Measurements from ENCODE around the gene FIZ1. TPM values are rescaled to one million over a fixed set of nuclear protein-coding genes. Genes with fewer than 3 reads are reported as not detected.

The FIZ1 gene
- total RNA-seq, 1 donor from 2014 or later = 14.3 TPM

DNA sequence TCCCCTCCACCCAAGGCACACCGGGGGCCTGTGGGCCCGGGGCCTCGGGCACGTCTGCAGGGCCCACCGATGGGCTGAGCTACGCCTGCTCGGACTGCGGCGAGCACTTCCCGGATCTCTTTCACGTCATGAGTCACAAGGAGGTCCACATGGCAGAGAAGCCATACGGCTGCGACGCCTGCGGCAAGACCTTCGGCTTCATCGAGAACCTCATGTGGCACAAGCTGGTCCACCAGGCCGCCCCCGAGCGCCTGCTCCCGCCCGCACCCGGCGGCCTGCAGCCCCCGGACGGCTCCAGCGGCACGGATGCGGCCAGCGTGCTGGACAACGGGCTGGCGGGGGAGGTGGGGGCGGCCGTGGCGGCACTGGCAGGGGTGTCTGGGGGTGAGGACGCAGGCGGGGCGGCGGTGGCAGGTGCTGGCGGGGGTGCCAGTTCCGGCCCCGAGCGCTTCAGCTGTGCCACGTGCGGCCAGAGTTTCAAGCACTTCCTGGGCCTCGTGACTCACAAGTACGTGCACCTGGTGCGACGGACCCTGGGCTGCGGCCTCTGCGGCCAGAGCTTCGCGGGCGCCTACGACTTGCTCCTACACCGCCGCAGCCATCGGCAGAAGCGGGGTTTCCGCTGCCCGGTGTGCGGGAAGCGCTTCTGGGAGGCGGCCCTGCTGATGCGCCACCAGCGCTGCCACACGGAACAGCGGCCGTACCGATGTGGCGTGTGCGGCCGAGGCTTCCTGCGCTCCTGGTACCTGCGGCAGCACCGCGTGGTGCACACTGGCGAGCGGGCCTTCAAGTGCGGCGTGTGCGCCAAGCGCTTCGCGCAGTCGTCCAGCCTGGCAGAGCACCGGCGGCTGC, 16.5 kb upstream of the FIZ1 start:
- Histone ChIP-seq H3K36me3 (peaks cover 33% of the 10 kb centered on the region), H3K27me3 (ENCODE audit: low read depth) (no peaks in the 10 kb centered on the region)

DNA sequence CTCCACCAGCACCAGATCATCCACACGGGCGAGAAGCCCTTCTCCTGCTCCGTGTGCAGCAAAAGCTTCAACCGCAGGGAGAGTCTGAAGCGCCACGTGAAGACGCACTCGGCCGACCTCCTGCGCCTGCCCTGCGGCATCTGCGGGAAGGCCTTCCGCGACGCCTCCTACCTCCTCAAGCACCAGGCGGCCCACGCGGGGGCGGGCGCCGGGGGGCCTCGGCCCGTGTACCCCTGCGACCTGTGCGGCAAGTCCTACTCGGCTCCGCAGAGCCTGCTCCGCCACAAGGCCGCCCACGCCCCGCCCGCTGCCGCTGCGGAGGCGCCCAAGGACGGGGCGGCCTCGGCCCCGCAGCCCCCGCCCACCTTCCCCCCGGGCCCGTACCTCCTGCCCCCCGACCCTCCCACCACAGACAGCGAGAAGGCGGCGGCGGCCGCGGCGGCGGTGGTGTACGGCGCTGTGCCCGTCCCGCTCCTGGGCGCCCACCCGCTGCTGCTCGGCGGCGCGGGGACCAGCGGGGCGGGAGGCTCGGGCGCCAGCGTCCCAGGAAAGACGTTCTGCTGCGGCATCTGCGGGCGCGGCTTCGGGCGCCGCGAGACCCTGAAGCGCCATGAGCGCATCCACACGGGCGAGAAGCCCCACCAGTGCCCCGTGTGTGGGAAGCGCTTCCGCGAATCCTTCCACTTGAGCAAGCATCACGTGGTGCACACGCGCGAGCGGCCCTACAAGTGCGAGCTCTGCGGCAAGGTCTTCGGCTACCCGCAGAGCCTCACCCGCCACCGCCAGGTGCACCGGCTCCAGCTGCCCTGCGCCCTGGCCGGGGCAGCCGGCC, 15.6 kb upstream of the FIZ1 start:
- intact Hi-C loops (cut with DNase I) = no loop called here
- H3K27me3 ChIP-seq (ENCODE audit: low read depth) = no peaks in the 10 kb centered on the region
- peaks cover 41% of the 10 kb centered on the region for H3K36me3 ChIP-seq
- no peak for ATAC-seq
- H3K4me1 ChIP-seq = peaks cover 31% of the 10 kb centered on the region
- H3K9me3 ChIP-seq = no peaks in the 10 kb centered on the region
- TF ChIP-seq, protein P1, sequence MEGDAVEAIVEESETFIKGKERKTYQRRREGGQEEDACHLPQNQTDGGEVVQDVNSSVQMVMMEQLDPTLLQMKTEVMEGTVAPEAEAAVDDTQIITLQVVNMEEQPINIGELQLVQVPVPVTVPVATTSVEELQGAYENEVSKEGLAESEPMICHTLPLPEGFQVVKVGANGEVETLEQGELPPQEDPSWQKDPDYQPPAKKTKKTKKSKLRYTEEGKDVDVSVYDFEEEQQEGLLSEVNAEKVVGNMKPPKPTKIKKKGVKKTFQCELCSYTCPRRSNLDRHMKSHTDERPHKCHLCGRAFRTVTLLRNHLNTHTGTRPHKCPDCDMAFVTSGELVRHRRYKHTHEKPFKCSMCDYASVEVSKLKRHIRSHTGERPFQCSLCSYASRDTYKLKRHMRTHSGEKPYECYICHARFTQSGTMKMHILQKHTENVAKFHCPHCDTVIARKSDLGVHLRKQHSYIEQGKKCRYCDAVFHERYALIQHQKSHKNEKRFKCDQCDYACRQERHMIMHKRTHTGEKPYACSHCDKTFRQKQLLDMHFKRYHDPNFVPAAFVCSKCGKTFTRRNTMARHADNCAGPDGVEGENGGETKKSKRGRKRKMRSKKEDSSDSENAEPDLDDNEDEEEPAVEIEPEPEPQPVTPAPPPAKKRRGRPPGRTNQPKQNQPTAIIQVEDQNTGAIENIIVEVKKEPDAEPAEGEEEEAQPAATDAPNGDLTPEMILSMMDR (IDR thresholded peaks at IDR 0.05) = no peak
- no peak overlapping the region for H3K27ac ChIP-seq
- no peak for DNase-seq
- H3K4me3 ChIP-seq = no peak overlapping the region

More for the DNA sequence above, 16.5 kb upstream of the FIZ1 start:
- no peaks in the 10 kb centered on the region for H3K9me3 ChIP-seq
- ATAC-seq = no peak
- no peak overlapping the region for H3K4me3 ChIP-seq
- TF ChIP-seq, protein P1 (IDR thresholded peaks at IDR 0.05) = no peak
- no peak overlapping the region for H3K27ac ChIP-seq
- DNase-seq = no peak
- H3K4me1 ChIP-seq = peaks cover 39% of the 10 kb centered on the region
- intact Hi-C loops (cut with DNase I) = no loop called here

DNA sequence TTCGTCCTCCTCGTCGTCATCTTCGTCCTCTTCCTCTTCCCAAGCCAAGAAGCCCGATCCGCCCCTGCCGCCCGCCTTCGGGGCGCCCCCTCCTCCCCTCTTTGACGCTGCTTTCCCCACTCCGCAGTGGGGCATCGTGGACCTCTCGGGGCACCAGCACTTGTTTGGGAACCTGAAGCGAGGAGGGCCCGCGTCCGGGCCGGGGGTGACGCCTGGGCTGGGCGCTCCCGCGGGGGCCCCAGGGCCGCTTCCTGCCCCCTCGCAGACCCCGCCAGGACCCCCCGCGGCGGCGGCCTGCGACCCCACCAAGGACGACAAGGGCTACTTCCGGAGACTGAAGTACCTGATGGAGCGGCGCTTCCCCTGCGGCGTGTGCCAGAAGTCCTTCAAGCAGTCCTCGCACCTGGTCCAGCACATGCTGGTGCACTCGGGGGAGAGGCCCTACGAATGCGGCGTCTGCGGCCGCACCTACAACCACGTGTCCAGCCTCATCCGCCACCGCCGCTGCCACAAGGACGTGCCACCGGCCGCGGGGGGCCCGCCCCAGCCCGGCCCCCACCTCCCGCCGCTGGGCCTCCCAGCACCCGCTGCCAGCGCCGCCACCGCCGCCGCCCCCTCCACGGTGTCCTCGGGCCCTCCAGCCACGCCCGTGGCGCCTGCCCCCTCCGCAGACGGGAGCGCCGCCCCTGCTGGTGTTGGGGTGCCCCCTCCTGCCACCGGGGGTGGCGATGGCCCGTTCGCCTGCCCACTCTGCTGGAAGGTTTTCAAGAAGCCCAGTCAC, 14.8 kb upstream of the FIZ1 start:
- TF ChIP-seq, protein P1 (IDR thresholded peaks at IDR 0.05) = no peak
- DNase-seq = no peak
- intact Hi-C loops (cut with DNase I) = no loop called here
- Histone ChIP-seq H3K4me1 (peaks cover 23% of the 10 kb centered on the region), H3K36me3 (peaks cover 49% of the 10 kb centered on the region), H3K4me3 (no peak overlapping the region), H3K27me3 (ENCODE audit: low read depth) (no peaks in the 10 kb centered on the region), H3K27ac (no peak overlapping the region), H3K9me3 (no peaks in the 10 kb centered on the region)
- no peak for ATAC-seq

DNA sequence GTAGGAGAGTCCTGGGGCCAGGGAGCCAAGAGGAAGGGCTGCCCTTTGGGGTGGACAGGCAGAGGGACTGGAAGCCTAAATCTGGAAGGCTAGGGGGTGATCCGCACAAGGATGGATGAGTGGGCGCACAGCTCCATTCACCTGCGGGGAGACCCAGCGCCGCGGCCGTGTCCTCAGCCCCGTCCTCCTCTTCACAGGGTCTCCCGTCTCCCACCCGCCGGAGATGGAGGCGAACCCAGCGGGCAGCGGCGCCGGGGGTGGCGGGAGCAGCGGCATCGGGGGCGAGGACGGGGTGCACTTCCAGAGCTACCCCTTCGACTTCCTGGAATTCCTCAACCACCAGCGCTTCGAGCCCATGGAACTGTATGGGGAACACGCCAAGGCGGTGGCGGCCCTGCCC, 14.1 kb upstream of the FIZ1 start:
- TF ChIP-seq, protein P1 (IDR thresholded peaks at IDR 0.05) = no peak
- no peaks in the 10 kb centered on the region for H3K9me3 ChIP-seq
- H3K4me1 ChIP-seq = peaks cover 16% of the 10 kb centered on the region
- intact Hi-C loops (cut with DNase I) = no loop called here
- peaks cover 53% of the 10 kb centered on the region for H3K36me3 ChIP-seq
- ATAC-seq (no peak), DNase-seq (no peak)
- no peaks in the 10 kb centered on the region for H3K27me3 ChIP-seq (ENCODE audit: low read depth)
- H3K4me3 ChIP-seq = no peak overlapping the region
- H3K27ac ChIP-seq = no peak overlapping the region

DNA sequence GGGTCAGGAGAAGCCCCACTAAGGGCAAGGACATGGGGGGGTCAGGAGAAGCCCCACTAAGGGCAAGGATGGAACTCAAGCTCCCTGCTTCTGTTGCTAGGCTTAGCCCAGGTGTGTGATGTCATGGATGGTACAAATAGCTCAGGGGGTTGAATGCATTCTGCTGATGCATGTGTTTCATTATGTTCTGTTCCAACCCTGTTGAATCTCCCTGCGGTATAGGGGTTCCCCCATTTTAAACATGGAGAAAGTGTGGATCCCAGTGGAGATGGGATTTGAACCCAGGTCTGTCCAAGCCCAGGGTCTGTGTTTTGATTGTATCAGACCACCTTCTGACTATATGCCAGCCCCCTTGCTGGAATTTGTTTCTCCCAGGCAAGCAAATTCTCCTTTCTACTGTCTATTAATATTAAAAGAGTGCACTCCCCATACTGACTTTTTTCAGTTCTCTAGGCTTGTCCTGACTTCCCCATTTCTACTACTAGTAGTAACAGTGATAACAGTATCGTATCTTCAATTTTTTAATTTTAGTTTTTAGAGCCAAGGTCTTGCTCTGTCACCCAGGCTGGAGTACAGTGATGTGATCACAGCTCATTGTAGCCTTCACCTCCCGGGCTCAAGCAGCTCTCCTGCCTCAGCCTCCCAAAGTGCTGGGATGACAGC, 12.8 kb upstream of the FIZ1 start:
- intact Hi-C loops (cut with DNase I) = no loop called here
- no peak for ATAC-seq
- Histone ChIP-seq H3K27me3 (ENCODE audit: low read depth) (no peaks in the 10 kb centered on the region), H3K36me3 (peaks cover 49% of the 10 kb centered on the region), H3K4me3 (no peak overlapping the region), H3K9me3 (no peaks in the 10 kb centered on the region), H3K27ac (peak overlapping the region; percentile 26), H3K4me1 (peaks cover 17% of the 10 kb centered on the region)
- no peak for DNase-seq
- TF ChIP-seq, protein P1 (IDR thresholded peaks at IDR 0.05) = no peak

Measured in lower lobe of right lung (tissue), 2 donors.